Measurements from ENCODE around the gene JAZF1. TPM values are rescaled to one million over a fixed set of nuclear protein-coding genes. Genes with fewer than 3 reads are reported as not detected.

JAZF1 gene
- total and polyA plus RNA-seq, 2 donors (not counting 1 experiment from before 2014, with no cell fraction given), result 14.0 to 38.6 TPM

DNA sequence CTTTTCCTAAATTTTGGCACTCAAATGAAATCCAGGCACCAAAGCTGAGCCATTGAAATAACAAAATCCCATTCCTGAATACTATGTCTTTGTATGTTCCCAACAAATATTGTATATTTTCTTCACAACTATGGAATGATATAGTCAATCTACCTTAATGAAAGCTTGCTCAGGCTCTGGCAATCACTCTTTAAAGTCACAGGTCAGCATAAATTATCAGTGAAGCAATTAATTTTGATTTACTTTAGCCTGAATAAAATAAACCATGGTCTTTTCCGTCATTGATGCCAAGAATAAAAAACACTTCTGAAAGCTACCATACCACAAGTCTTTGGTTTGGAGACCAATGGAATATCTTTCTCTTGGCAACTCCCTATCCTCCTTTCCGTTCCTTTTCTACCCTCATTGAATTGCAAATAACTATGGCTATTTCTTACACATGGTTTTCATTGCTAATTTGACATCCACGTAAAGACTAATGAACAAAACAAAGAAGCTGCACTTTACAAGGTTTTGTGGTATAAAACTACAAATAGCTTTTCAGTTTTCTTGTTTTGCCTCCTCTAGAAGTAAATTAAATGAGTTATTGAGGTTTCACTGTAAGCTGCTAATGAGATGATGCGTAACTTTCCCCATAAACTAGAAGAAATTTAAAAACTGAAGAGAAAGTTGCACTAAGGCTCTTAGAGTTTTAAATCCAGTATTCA, 274.1 kb downstream of the JAZF1 start:
- Histone ChIP-seq H3K79me2 (ENCODE audit: control insufficient read depth, insufficient read depth, low read length) (peaks cover 17% of the 10 kb centered on the region), H3K4me2 (replicated peaks; ENCODE audit: low read depth, low read length, poor library complexity, severe bottlenecking) (no peak overlapping the region), H2AFZ (ENCODE audit: insufficient read depth, low read depth, low read length, poor library complexity, severe bottlenecking) (no peak overlapping the region), H3K4me3 (ENCODE audit: control extremely low read depth in 1 of 5, extremely low read depth in 1 of 5, insufficient read depth in 1 of 5, low read depth in 2 of 5, low read length in 4 of 5) (no peak overlapping the region), H3K36me3 (replicated peaks in 1 of 2; ENCODE audit: control extremely low read depth in 1 of 2, control insufficient read depth in 1 of 2, extremely low read depth in 1 of 2, insufficient read depth in 2 of 2, low read length in 1 of 2) (no peaks in the 10 kb centered on the region), H3K9me3 (ENCODE audit: control extremely low read depth in 1 of 3, control insufficient read depth in 2 of 3, insufficient read depth in 1 of 3, low read length in 2 of 3) (no peaks in the 10 kb centered on the region), H3K27ac (ENCODE audit: low read length in 2 of 2) (no peak overlapping the region), H3K27me3 (replicated peaks in 1 of 4; ENCODE audit: control extremely low read depth in 1 of 4, control insufficient read depth in 3 of 4, insufficient read depth in 4 of 4, low read length in 3 of 4) (no peaks in the 10 kb centered on the region), H3K9ac (ENCODE audit: low read length) (no peak overlapping the region), H4K20me1 (ENCODE audit: control insufficient read depth, insufficient read depth, low read length, poor library complexity, severe bottlenecking) (peaks cover 30% of the 10 kb centered on the region), H3K4me1 (ENCODE audit: control insufficient read depth in 2 of 2, insufficient read depth in 2 of 2, low read length in 2 of 2) (peaks cover 29 to 32% of the 10 kb centered on the region in 2 donors)
- WGBS (ENCODE audit: insufficient coverage), result 71% methylated on average over 1 of the region's 4 CpGs
- Mint-ChIP-seq H3K27me3 (no peaks in the 10 kb centered on the region), H3K9me3 (ENCODE audit: insufficient read depth) (no peaks in the 10 kb centered on the region), H3K4me3 (no peak overlapping the region), H3K4me1 (peaks cover 50% of the 10 kb centered on the region), H3K27ac (no peak overlapping the region)
- TF ChIP-seq EZH2 (IDR thresholded peaks at IDR 0.05; ENCODE audit: borderline replicate concordance, insufficient read depth, low read depth, low read length, poor library complexity, severe bottlenecking), result no peak
- TF ChIP-seq, protein P1, sequence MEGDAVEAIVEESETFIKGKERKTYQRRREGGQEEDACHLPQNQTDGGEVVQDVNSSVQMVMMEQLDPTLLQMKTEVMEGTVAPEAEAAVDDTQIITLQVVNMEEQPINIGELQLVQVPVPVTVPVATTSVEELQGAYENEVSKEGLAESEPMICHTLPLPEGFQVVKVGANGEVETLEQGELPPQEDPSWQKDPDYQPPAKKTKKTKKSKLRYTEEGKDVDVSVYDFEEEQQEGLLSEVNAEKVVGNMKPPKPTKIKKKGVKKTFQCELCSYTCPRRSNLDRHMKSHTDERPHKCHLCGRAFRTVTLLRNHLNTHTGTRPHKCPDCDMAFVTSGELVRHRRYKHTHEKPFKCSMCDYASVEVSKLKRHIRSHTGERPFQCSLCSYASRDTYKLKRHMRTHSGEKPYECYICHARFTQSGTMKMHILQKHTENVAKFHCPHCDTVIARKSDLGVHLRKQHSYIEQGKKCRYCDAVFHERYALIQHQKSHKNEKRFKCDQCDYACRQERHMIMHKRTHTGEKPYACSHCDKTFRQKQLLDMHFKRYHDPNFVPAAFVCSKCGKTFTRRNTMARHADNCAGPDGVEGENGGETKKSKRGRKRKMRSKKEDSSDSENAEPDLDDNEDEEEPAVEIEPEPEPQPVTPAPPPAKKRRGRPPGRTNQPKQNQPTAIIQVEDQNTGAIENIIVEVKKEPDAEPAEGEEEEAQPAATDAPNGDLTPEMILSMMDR (IDR thresholded peaks at IDR 0.05), result no peak
- CTCF ChIA-PET, result interaction anchor here (1.5 kb wide), 1 partner anchor 15 kb away, joined by 7 read pairs; no protein-coding TSS in a partner anchor
- POLR2A ChIA-PET, result interaction anchor here (0.6 kb wide), 1 partner anchor 23 kb away, joined by 5 read pairs; no protein-coding TSS in a partner anchor
- DNase-seq (no peak), ATAC-seq (ENCODE audit: low read depth) (no peak)
- intact Hi-C loops (cut with micrococcal nuclease), result no loop called here

DNA sequence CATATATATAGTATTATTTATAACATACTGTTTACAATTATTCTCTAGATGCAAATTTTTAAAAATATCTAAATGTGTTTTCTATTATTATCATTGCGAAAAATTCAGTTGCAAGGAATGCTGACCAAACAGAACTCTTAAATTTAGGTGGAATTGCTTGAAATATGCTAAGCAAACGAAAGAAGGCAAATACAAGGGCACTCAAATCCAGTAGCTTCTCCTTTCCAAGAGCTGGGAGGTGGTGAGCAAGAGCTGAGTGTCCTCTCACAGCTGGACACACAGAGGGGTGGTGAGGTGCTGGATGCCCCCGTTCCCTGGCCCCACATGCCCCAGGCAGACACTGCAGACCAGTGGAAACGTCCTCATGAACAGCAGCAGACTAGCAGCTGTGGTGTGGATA, 274.6 kb downstream of the JAZF1 start:
- H3K27me3 ChIP-seq (replicated peaks in 1 of 4; ENCODE audit: control extremely low read depth in 1 of 4, control insufficient read depth in 3 of 4, insufficient read depth in 4 of 4, low read length in 3 of 4), result no peaks in the 10 kb centered on the region
- no peak overlapping the region for H3K27ac Mint-ChIP-seq
- CTCF ChIA-PET, result no interaction called here
- no peak overlapping the region for H3K4me3 ChIP-seq (ENCODE audit: control extremely low read depth in 1 of 5, extremely low read depth in 1 of 5, insufficient read depth in 1 of 5, low read depth in 2 of 5, low read length in 4 of 5)
- ATAC-seq (ENCODE audit: low read depth) (no peak), DNase-seq (no peak)
- no peaks in the 10 kb centered on the region for H3K27me3 Mint-ChIP-seq
- POLR2A ChIA-PET, result no interaction called here
- H3K4me3 Mint-ChIP-seq, result no peak overlapping the region
- 72% methylated on average over 2 of the region's 4 CpGs for WGBS (ENCODE audit: insufficient coverage)
- no peaks in the 10 kb centered on the region for H3K9me3 Mint-ChIP-seq (ENCODE audit: insufficient read depth)
- peaks cover 30% of the 10 kb centered on the region for H4K20me1 ChIP-seq (ENCODE audit: control insufficient read depth, insufficient read depth, low read length, poor library complexity, severe bottlenecking)
- peaks cover 15% of the 10 kb centered on the region for H3K79me2 ChIP-seq (ENCODE audit: control insufficient read depth, insufficient read depth, low read length)
- no peaks in the 10 kb centered on the region for H3K9me3 ChIP-seq (ENCODE audit: control extremely low read depth in 1 of 3, control insufficient read depth in 2 of 3, insufficient read depth in 1 of 3, low read length in 2 of 3)
- H3K9ac ChIP-seq (ENCODE audit: low read length), result no peak overlapping the region
- H3K36me3 ChIP-seq (replicated peaks in 1 of 2; ENCODE audit: control extremely low read depth in 1 of 2, control insufficient read depth in 1 of 2, extremely low read depth in 1 of 2, insufficient read depth in 2 of 2, low read length in 1 of 2), result no peaks in the 10 kb centered on the region
- no peak overlapping the region for H3K4me2 ChIP-seq (replicated peaks; ENCODE audit: low read depth, low read length, poor library complexity, severe bottlenecking)
- TF ChIP-seq, protein P1 (IDR thresholded peaks at IDR 0.05), result no peak
- TF ChIP-seq EZH2 (IDR thresholded peaks at IDR 0.05; ENCODE audit: borderline replicate concordance, insufficient read depth, low read depth, low read length, poor library complexity, severe bottlenecking), result no peak
- H3K27ac ChIP-seq (ENCODE audit: low read length in 2 of 2), result no peak overlapping the region
- H2AFZ ChIP-seq (ENCODE audit: insufficient read depth, low read depth, low read length, poor library complexity, severe bottlenecking), result no peak overlapping the region
- peaks cover 56% of the 10 kb centered on the region for H3K4me1 Mint-ChIP-seq
- H3K4me1 ChIP-seq (ENCODE audit: control insufficient read depth in 2 of 2, insufficient read depth in 2 of 2, low read length in 2 of 2), result peaks cover 35 to 37% of the 10 kb centered on the region in 2 donors
- intact Hi-C loops (cut with micrococcal nuclease), result no loop called here

Measured in B cell (primary cell).